ENCODE measurements around the gene SIGLEC1.

SIGLEC1 gene

GRCh38 chr20:3735768-3736167, 23.4 kb upstream of the SIGLEC1 start:
- H3K9me3 Mint-ChIP-seq: no peaks in the 10 kb centered on the region

GRCh38 chr20:3734111-3734843, 21.9 kb upstream of the SIGLEC1 start:
- peak overlapping the region in 1 of 2 donors; percentile 89 for H3K27ac Mint-ChIP-seq
- H3K4me3 Mint-ChIP-seq: no peak overlapping the region
- peaks cover 6% of the 10 kb centered on the region for H3K4me1 Mint-ChIP-seq
- DNase-seq (no peak), ATAC-seq (no peak)
- H3K9me3 Mint-ChIP-seq: no peaks in the 10 kb centered on the region
- peaks cover 51% of the 10 kb centered on the region for H3K27me3 Mint-ChIP-seq

More at GRCh38 chr20:3735768-3736167, 23.4 kb upstream of the SIGLEC1 start:
- Mint-ChIP-seq H3K27me3 (peaks cover 37% of the 10 kb centered on the region), H3K4me3 (no peak overlapping the region), H3K27ac (no peak overlapping the region), H3K4me1 (no peaks in the 10 kb centered on the region)
- ATAC-seq (no peak), DNase-seq (no peak)

- DNase-seq (no peak), ATAC-seq (no peak)
- Mint-ChIP-seq H3K4me1 (peaks cover 6% of the 10 kb centered on the region), H3K4me3 (no peak overlapping the region), H3K27ac (peak overlapping the region in 1 of 2 donors; percentile 12), H3K9me3 (no peaks in the 10 kb centered on the region), H3K27me3 (peaks cover 56% of the 10 kb centered on the region)
Observed at GRCh38 chr20:3733119-3733995, 21.0 kb upstream of the SIGLEC1 start.

GRCh38 chr20:3732327-3733118, 20.1 kb upstream of the SIGLEC1 start, which contains the start of gene HSPA12B:
Gene HSPA12B (plus strand): TSS chr20:3732685. CDS start chr20:3738675, 5,990 bp downstream.
- no peak for DNase-seq
- H3K27ac Mint-ChIP-seq: peak within 1 kb of the TSS in 1 of 2 donors; percentile 21
- H3K4me1 Mint-ChIP-seq: peaks cover 6% of the 10 kb centered on the region
- no peak within 1 kb of the TSS for H3K4me3 Mint-ChIP-seq
- H3K9me3 Mint-ChIP-seq: no peaks in the 10 kb centered on the region
- ATAC-seq: peak; percentile 44
- peaks cover 64% of the 10 kb centered on the region for H3K27me3 Mint-ChIP-seq

- Mint-ChIP-seq H3K9me3 (no peaks in the 10 kb centered on the region), H3K27ac (peak overlapping the region in 1 of 2 donors; percentile 21), H3K27me3 (peaks cover 70% of the 10 kb centered on the region), H3K4me3 (no peak overlapping the region), H3K4me1 (peaks cover 6% of the 10 kb centered on the region)
- DNase-seq: no peak
- peak; percentile 56 for ATAC-seq
Observed at GRCh38 chr20:3731944-3732326, 19.5 kb upstream of the SIGLEC1 start.

GRCh38 chr20:3730803-3731672, 18.6 kb upstream of the SIGLEC1 start:
- ATAC-seq (no peak), DNase-seq (no peak)
- H3K27ac Mint-ChIP-seq: no peak overlapping the region
- H3K4me1 Mint-ChIP-seq: peaks cover 6% of the 10 kb centered on the region
- H3K4me3 Mint-ChIP-seq: no peak overlapping the region
- no peaks in the 10 kb centered on the region for H3K9me3 Mint-ChIP-seq
- H3K27me3 Mint-ChIP-seq: peaks cover 76% of the 10 kb centered on the region

GRCh38 chr20:3729811-3730540, 17.6 kb upstream of the SIGLEC1 start:
- Mint-ChIP-seq H3K9me3 (no peaks in the 10 kb centered on the region), H3K4me1 (peaks cover 6% of the 10 kb centered on the region), H3K4me3 (no peak overlapping the region), H3K27ac (no peak overlapping the region), H3K27me3 (peaks cover 77% of the 10 kb centered on the region)
- DNase-seq: no peak
- ATAC-seq: no peak

- Mint-ChIP-seq H3K9me3 (no peaks in the 10 kb centered on the region), H3K27me3 (peaks cover 74% of the 10 kb centered on the region), H3K4me3 (no peak overlapping the region), H3K4me1 (peaks cover 6% of the 10 kb centered on the region), H3K27ac (no peak overlapping the region)
- ATAC-seq: no peak
- no peak for DNase-seq
Observed at GRCh38 chr20:3729378-3729777, 17.0 kb upstream of the SIGLEC1 start.

- peaks cover 72% of the 10 kb centered on the region for H3K27me3 Mint-ChIP-seq
- H3K4me3 Mint-ChIP-seq: no peak overlapping the region
- DNase-seq: no peak
- no peaks in the 10 kb centered on the region for H3K9me3 Mint-ChIP-seq
- no peak overlapping the region for H3K27ac Mint-ChIP-seq
- H3K4me1 Mint-ChIP-seq: peaks cover 6% of the 10 kb centered on the region
- peak; percentile 16 for ATAC-seq
Observed at GRCh38 chr20:3728876-3729275, 16.5 kb upstream of the SIGLEC1 start.

- DNase-seq (no peak), ATAC-seq (no peak)
- Mint-ChIP-seq H3K4me1 (peaks cover 6% of the 10 kb centered on the region), H3K27me3 (peaks cover 66% of the 10 kb centered on the region), H3K27ac (no peak overlapping the region), H3K9me3 (no peaks in the 10 kb centered on the region), H3K4me3 (no peak overlapping the region)
Observed at GRCh38 chr20:3728354-3728753, 16.0 kb upstream of the SIGLEC1 start.

GRCh38 chr20:3727401-3728021, 15.1 kb upstream of the SIGLEC1 start:
- Mint-ChIP-seq H3K27me3 (peaks cover 58% of the 10 kb centered on the region), H3K4me1 (peaks cover 6% of the 10 kb centered on the region), H3K9me3 (no peaks in the 10 kb centered on the region), H3K27ac (no peak overlapping the region), H3K4me3 (no peak overlapping the region)
- no peak for DNase-seq
- ATAC-seq: no peak

- DNase-seq (no peak), ATAC-seq (no peak)
- no peak overlapping the region for H3K27ac Mint-ChIP-seq
- no peak overlapping the region for H3K4me3 Mint-ChIP-seq
- H3K27me3 Mint-ChIP-seq: peaks cover 45% of the 10 kb centered on the region
- peaks cover 10% of the 10 kb centered on the region for H3K4me1 Mint-ChIP-seq
- H3K9me3 Mint-ChIP-seq: no peaks in the 10 kb centered on the region
Observed at GRCh38 chr20:3724356-3724755, 12.0 kb upstream of the SIGLEC1 start.

- H3K4me1 Mint-ChIP-seq: peaks cover 10% of the 10 kb centered on the region
- H3K27ac Mint-ChIP-seq: no peak overlapping the region
- H3K4me3 Mint-ChIP-seq: no peak overlapping the region
- DNase-seq (no peak), ATAC-seq (no peak)
- peaks cover 40% of the 10 kb centered on the region for H3K27me3 Mint-ChIP-seq
- H3K9me3 Mint-ChIP-seq: no peaks in the 10 kb centered on the region
Observed at GRCh38 chr20:3723284-3723683, 10.9 kb upstream of the SIGLEC1 start.

GRCh38 chr20:3721912-3722311, 9.5 kb upstream of the SIGLEC1 start:
- ATAC-seq (no peak), DNase-seq (no peak)
- Mint-ChIP-seq H3K4me1 (peaks cover 10% of the 10 kb centered on the region), H3K9me3 (no peaks in the 10 kb centered on the region), H3K27me3 (peaks cover 35% of the 10 kb centered on the region), H3K4me3 (no peak overlapping the region), H3K27ac (no peak overlapping the region)

Data from stimulated activated naive CD8-positive, alpha-beta T cell treated with anti-CD3 and anti-CD28 coated beads, Interleukin-15, amount 100 ng/mL, for 72 hours (primary cell).